Cardiac fibroblast (primary cell): ENCODE data around the gene COPS9.

Source experiments
- DNase-seq, 2 donors: peaks; one replicate each; pipeline versions ENCODE4 v3.0.0 to v3.0.0-alpha.2; 2010; ENCODE audit warnings: low read depth in 2 of 2
- H3K4me3 ChIP-seq, 2 donors: replicated peaks in 1 of 2; 1 replicate in 1 of 2; 2 replicates in 1 of 2; pipeline ENCODE4 v1.5.1; 2011; ENCODE audit warnings: low read depth in 2 of 2, low read length in 2 of 2, mild to moderate bottlenecking in 2 of 2, moderate library complexity in 1 of 2
- TF ChIP-seq, protein P1 (sequence below): IDR thresholded peaks from one replicate; pipeline ENCODE4 v1.5.1; 2011; ENCODE audit warnings: low read depth, mild to moderate bottlenecking, low read length, inconsistent platforms

The COPS9 gene

DNA sequence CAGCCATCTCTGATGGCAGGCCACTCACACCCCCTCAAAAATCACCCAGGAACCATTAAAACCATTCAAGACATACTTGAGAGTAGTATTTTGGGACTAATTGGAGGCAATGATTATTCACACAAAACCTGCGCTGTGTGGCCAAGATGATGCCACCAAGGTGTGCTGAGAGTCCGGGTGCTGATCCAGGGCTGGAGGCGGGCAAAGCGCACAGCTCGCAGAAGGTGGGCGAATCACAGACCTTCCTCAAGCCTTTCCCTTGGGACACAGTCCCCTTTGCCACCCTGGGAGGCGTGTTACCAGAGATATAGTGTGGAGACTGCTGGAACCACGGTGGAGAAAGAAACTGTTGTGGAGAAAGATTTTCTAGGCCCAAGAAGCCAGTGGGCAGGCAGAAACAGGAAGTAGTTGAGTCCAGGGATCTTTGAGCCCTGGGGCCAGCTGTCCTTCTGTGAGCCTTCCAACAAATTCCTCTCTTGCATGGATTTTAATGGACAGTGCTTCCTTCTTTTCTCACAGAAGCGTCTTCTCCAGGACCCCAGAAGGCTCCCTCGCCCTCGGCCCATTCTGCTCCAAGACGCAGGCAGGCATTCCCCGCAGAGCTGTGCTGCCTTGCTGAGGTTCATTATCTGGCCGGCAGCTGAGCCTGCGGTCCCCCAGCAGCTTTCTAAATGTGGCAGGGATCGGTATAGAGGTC is 8.0 kb downstream of the COPS9 start:
- TF ChIP-seq, protein P1, sequence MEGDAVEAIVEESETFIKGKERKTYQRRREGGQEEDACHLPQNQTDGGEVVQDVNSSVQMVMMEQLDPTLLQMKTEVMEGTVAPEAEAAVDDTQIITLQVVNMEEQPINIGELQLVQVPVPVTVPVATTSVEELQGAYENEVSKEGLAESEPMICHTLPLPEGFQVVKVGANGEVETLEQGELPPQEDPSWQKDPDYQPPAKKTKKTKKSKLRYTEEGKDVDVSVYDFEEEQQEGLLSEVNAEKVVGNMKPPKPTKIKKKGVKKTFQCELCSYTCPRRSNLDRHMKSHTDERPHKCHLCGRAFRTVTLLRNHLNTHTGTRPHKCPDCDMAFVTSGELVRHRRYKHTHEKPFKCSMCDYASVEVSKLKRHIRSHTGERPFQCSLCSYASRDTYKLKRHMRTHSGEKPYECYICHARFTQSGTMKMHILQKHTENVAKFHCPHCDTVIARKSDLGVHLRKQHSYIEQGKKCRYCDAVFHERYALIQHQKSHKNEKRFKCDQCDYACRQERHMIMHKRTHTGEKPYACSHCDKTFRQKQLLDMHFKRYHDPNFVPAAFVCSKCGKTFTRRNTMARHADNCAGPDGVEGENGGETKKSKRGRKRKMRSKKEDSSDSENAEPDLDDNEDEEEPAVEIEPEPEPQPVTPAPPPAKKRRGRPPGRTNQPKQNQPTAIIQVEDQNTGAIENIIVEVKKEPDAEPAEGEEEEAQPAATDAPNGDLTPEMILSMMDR = no peak
- DNase-seq = no peak
- H3K4me3 ChIP-seq = no peak overlapping the region

DNA sequence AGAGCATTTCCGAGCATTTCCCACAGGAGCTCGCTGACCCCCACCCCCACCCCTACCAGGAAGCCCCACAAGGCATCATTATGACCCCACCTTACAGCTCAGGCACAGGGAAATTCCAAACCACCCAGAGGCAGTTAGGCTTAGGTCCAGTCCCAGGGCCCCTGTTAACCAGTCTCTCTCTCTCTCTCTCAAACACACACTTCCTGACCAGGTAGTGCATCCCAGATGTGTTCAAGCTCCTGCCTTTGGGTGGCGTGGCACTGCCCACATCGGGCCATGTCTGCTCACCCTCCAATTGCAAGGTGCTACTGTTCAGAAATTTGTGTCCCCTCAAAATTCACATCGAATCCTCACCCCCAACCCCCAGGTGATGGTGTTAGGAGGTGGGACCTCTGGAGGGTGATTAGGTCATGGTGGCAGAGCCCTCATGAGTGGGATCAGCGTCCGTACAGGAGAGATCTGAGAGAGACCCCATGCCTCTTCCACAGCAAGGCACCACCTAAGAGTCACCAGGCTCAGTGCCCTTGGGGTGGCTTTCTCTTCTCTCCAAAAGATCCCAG is 8.8 kb downstream of the COPS9 start:
- TF ChIP-seq, protein P1 = no peak
- DNase-seq = no peak
- H3K4me3 ChIP-seq = no peak overlapping the region

DNA sequence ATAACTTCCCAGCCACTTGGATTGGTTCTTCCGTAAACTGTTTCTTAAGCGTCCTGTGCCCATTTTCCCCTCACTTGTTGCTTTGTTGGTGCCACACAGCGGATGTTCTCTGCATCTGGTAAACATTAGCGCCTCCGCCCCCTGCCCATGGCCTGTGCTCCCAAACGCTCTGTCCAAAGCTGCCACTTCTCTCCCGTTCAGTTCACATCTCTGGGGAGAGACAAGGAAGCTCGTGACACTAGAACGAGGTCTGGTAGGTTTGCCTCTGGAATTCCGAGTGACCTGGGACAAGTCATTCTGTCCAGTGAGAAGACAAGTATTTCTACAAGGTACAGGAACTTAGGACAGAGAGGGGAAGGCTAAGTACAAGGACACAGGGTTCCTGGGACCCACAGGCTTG is 9.4 kb downstream of the COPS9 start:
- TF ChIP-seq, protein P1 = no peak
- no peak for DNase-seq

DNA sequence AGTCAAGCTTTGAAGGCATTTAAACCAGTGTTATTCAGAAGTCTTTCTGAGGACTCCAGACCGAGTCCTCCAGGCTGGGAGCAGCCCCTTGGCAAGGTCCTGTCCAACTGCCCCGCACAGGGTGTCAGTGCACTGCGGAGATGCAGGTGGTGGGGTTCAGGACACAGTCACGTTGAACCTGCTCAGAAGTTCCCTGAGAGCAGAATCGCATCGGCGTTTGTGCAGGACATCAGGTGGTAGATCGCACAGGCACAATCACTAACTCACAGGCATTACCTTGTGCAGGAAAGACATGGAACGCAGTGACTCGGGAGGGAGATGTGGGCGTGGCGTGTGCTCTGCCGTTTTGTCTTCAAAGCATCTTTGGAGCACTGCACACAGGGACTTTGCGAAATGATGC is 10.4 kb downstream of the COPS9 start:
- TF ChIP-seq, protein P1 = no peak
- no peak for DNase-seq
- H3K4me3 ChIP-seq = no peak overlapping the region

More for the DNA sequence above, 9.4 kb downstream of the COPS9 start:
- no peak overlapping the region for H3K4me3 ChIP-seq

DNA sequence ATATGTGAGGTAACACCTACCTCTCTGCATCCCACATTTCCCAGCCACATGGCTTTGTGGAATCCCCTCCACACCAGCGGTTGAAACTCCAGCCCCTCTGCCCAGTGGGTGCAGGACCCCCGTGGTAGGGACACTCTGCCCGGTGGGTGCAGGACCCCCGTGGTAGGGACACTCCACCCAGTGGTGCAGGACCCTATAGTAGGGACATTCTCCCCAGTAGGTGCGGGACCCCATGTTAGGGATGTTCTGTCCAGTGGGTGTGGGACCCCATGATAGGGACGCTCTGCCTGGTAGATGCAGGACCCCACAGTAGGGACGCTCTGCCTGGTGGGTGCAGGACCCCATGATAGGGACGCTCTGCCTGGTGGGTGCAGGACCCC is 11.5 kb downstream of the COPS9 start:
- no peak overlapping the region for H3K4me3 ChIP-seq
- DNase-seq = no peak
- TF ChIP-seq, protein P1 = no peak

DNA sequence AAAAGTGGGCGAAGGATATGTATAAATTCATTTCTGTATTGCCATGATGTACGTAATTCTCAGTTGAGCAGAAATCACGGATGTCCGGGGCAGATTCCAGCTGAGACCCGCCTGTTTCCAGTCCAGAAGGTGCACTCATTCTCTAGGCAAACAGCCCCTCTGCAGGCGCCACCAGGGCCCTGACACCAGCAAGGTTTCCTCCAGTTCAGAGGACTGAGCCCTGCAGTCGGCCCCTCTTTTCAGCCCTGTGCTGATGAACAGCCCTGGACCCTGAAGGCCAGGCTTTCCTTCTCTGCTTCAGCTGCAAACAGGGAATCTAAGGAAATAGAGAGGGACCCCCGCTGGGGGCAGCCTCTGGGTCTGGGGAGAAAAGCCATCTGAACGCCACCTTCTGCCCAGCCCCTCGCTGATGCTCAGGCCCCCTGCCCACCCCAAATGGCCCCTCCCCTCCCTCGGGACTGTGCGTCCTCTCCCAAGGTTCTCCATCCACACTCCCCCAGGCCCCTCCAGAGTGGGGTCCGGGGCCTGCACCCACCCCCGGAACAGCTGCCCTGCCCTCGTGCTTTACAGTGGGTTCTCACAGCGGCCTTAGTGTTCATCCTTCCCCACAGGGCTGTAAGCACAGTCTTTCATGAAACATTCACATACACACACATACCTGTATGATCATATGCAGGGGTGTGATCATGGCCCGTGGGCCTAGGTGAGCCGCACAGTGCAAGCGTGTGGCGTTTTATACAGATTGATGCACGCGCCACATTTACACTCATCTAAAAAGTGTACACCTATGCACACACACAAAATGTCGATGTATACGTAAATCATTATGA is 12.1 kb downstream of the COPS9 start:
- TF ChIP-seq, protein P1 = no peak
- no peak overlapping the region for H3K4me3 ChIP-seq
- no peak for DNase-seq
